Fibroblast of lung (primary cell): ENCODE results near the gene NARF.

Experiments
- EZH2 ChIP-seq: IDR thresholded peaks from 2 replicates; pipeline ENCODE4 v1.5.1; 2012; ENCODE audit warnings: low read length, control low read depth, mild to moderate bottlenecking; ENCODE audit errors: missing control alignments
- TF ChIP-seq, protein P1 (sequence below), 2 donors: IDR thresholded peaks in 1 of 2; conservative IDR thresholded peaks in 1 of 2; 1 replicate in 1 of 2; 2 replicates in 1 of 2; pipeline ENCODE4 v1.5.1; 2011 to 2012; ENCODE audit warnings: low read length in 2 of 2, control low read depth in 1 of 2, inconsistent platforms in 1 of 2, low read depth in 1 of 2, mild to moderate bottlenecking in 1 of 2

DNA sequence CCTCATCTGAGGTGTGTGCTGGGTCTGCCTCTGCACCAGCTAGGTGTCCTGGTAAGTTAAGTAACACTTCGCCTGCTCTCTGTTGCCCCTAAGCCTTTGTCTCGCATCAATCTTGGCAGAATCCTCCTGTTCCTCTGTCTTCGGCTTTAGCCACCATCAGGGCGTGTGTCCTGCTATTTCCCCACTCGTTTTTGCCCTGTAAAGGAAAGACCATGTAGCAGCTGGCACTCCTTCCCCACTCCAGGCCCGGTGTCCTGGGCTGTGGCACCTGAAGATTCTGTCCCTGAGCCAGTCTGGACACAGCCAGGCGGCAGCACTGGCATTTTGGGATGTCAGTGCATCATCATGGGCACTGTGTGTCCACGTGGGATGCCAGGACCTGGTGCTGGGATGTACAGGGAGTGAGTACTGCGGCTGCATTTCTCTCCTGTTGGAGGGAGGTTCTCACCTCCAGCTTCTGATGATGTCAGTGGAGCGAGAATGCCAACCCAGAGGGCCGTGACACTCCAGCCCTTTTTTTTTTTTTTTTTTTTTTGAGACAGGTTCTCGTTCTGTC is 34.8 kb downstream of the NARF start:
- TF ChIP-seq EZH2, result no peak
- TF ChIP-seq, protein P1, sequence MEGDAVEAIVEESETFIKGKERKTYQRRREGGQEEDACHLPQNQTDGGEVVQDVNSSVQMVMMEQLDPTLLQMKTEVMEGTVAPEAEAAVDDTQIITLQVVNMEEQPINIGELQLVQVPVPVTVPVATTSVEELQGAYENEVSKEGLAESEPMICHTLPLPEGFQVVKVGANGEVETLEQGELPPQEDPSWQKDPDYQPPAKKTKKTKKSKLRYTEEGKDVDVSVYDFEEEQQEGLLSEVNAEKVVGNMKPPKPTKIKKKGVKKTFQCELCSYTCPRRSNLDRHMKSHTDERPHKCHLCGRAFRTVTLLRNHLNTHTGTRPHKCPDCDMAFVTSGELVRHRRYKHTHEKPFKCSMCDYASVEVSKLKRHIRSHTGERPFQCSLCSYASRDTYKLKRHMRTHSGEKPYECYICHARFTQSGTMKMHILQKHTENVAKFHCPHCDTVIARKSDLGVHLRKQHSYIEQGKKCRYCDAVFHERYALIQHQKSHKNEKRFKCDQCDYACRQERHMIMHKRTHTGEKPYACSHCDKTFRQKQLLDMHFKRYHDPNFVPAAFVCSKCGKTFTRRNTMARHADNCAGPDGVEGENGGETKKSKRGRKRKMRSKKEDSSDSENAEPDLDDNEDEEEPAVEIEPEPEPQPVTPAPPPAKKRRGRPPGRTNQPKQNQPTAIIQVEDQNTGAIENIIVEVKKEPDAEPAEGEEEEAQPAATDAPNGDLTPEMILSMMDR (conservative IDR thresholded peaks at IDR 0.05 in 1 of 2, IDR thresholded peaks at IDR 0.05 in 1 of 2; ENCODE audit: low read depth in 1 of 2, low read length in 2 of 2), result no peak
